Transverse colon (tissue), 4 donors: ENCODE results near the gene SMAD2.

ENCODE experiments used
- EP300 ChIP-seq: sonication (generic); formaldehyde crosslinking; IDR thresholded peaks from one replicate; pipeline ENCODE4 v1.6.1; 2017; ENCODE audit warnings: antibody characterized with exemption, low read depth
- POLR2A ChIP-seq: fragments of 450-650 bp; IDR thresholded peaks from one replicate; pipeline ENCODE4 v1.6.1; 2016; ENCODE audit warnings: antibody characterized with exemption, mild to moderate bottlenecking, moderate library complexity
- POLR2AphosphoS5 ChIP-seq, 3 donors: sonication (generic); formaldehyde crosslinking; IDR thresholded peaks; one replicate each; pipeline ENCODE4 v1.6.1; 2016; ENCODE audit warnings: antibody characterized with exemption in 3 of 3
- TF ChIP-seq, protein P1 (sequence below), 5 experiments: fragments of 200-600 bp in 3 of 5; fragments of 450-650 bp in 2 of 5; sonication (generic) in 3 of 5; IDR thresholded peaks; 1 replicate in 2 of 5; 2 replicates in 3 of 5; pipeline ENCODE4 v1.5.1; 2016 to 2017; ENCODE audit warnings: antibody characterized with exemption in 5 of 5, inconsistent platforms in 3 of 5, mild to moderate bottlenecking in 2 of 5, moderate library complexity in 1 of 5

DNA sequence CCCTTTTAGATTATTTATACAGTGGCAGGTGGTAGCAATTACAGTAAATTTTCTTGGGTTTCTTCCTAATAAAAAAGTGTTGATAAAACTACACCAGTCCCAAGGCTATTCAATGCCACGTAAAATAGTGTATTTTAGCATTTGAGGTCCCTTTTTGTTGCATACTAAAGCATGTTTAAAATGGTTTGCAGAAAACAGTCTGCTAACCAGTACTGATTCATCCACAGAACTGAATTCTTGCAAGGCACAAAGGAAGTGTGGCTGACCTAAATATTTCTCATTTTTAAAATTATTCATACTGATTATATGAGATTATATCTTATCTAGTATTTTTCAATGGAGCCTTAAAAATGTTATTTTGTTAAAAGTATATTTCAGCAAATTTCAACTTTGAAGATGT is 98.1 kb downstream of the SMAD2 start:
- TF ChIP-seq, protein P1, sequence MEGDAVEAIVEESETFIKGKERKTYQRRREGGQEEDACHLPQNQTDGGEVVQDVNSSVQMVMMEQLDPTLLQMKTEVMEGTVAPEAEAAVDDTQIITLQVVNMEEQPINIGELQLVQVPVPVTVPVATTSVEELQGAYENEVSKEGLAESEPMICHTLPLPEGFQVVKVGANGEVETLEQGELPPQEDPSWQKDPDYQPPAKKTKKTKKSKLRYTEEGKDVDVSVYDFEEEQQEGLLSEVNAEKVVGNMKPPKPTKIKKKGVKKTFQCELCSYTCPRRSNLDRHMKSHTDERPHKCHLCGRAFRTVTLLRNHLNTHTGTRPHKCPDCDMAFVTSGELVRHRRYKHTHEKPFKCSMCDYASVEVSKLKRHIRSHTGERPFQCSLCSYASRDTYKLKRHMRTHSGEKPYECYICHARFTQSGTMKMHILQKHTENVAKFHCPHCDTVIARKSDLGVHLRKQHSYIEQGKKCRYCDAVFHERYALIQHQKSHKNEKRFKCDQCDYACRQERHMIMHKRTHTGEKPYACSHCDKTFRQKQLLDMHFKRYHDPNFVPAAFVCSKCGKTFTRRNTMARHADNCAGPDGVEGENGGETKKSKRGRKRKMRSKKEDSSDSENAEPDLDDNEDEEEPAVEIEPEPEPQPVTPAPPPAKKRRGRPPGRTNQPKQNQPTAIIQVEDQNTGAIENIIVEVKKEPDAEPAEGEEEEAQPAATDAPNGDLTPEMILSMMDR (IDR thresholded peaks at IDR 0.05): no peak
- TF ChIP-seq POLR2A: no peak
- no peak for TF ChIP-seq POLR2AphosphoS5 (IDR thresholded peaks at IDR 0.05)
- no peak for TF ChIP-seq EP300
